Body of pancreas (tissue), 4 donors: ENCODE measurements around the gene RASSF6. TPM values are rescaled to one million over a fixed set of nuclear protein-coding genes. Genes with fewer than 3 reads are reported as not detected.

Experiments used
- ATAC-seq: fragments of 150-250 bp; one replicate; pipeline ENCODE4 v1.9.1; 2016
- DNase-seq, 4 donors: peaks; one replicate each; pipeline ENCODE4 v3.0.0-alpha.2; 2019
- H3K27ac ChIP-seq, 4 donors: fragments of 200-600 bp; sonication (generic); 1 replicate in 3 of 4; 2 replicates in 1 of 4; pipeline versions ENCODE4 v1.5.1 to v1.6.1; 2016 to 2019; ENCODE audit warnings: mild to moderate bottlenecking in 1 of 4, mixed read lengths in 1 of 4, moderate library complexity in 1 of 4
- H3K27me3 ChIP-seq, 2 donors: fragments of 200-600 bp; sonication (generic); one replicate each; pipeline ENCODE4 v1.6.0; 2016; ENCODE audit warnings: mild to moderate bottlenecking in 1 of 2
- H3K36me3 ChIP-seq, 2 donors: fragments of 200-600 bp; sonication (generic); replicated peaks in 1 of 2; 2 replicates each; pipeline ENCODE4 v1.5.1; 2016; ENCODE audit warnings: low read depth in 2 of 2; ENCODE audit not compliant: insufficient read depth in 1 of 2
- H3K4me1 ChIP-seq: fragments of 200-600 bp; sonication (generic); one replicate; pipeline ENCODE4 v1.6.0; 2016
- H3K4me3 ChIP-seq, 2 donors: fragments of 200-600 bp; sonication (generic); 1 replicate in 1 of 2; 2 replicates in 1 of 2; pipeline ENCODE4 v1.5.1; 2016 to 2019
- H3K9me3 ChIP-seq, 3 donors: fragments of 200-600 bp; sonication (generic); 1 replicate in 2 of 3; 2 replicates in 1 of 3; pipeline ENCODE4 v1.5.1; 2016
- CTCF ChIP-seq, 7 experiments: fragments of 450-650 bp in 4 of 7; fragments of 200-600 bp in 3 of 7; sonication (generic) in 3 of 7; IDR thresholded peaks; one replicate each; pipeline ENCODE4 v1.5.1; 2016 to 2019; ENCODE audit warnings: antibody characterized with exemption in 7 of 7
- POLR2A ChIP-seq, 3 donors: fragments of 450-650 bp; IDR thresholded peaks; one replicate each; pipeline ENCODE4 v1.6.1; 2016; ENCODE audit warnings: antibody characterized with exemption in 3 of 3, mild to moderate bottlenecking in 2 of 3
- WGBS, 2 donors: methylation state at CpG; one replicate each; pipeline ENCODE4 v1.1.5; 2017; 5-methylcytosine and 5-hydroxymethylcytosine counted together
- intact Hi-C: fragments of 100-400 bp; cut with DNase I; formaldehyde crosslinking; loops from one replicate; pipeline ENCODE4 v1.15.1; 2023
- total RNA-seq, 2 donors: library from RNA; depleted of rRNA; stranded (reverse); fragments of >200 nt; gene quantifications; one replicate each; pipeline ENCODE4 v1.1.0, GENCODE V29; 2016

Gene RASSF6
- total RNA-seq, 2 donors from 2014 or later = 5.3 to 10.1 TPM

- no peak for TF ChIP-seq CTCF (IDR thresholded peaks at IDR 0.05)
- TF ChIP-seq POLR2A (IDR thresholded peaks at IDR 0.05) = no peak
- Histone ChIP-seq H3K4me3 (no peak overlapping the region), H3K9me3 (no peaks in the 10 kb centered on the region), H3K27ac (no peak overlapping the region), H3K27me3 (no peaks in the 10 kb centered on the region), H3K36me3 (no peaks in the 10 kb centered on the region), H3K4me1 (no peaks in the 10 kb centered on the region)
- ATAC-seq = no peak
- WGBS, 2 donors = 74 to 82% methylated on average over 3 of the region's 3 CpGs
- DNase-seq = no peak
- intact Hi-C loops = loop anchor here (10.0 kb wide), 2 partner anchors 204 to 474 kb away; partner anchors contain the start of gene CXCL1
Observed at GRCh38 chr4:73660808-73661207, 40.6 kb upstream of the RASSF6 start.

- ATAC-seq = peak; percentile 98
- WGBS, 2 donors = 0 to 2% methylated on average over 7 of the region's 7 CpGs
- peak; percentile 81 to 93 (median 90) for DNase-seq
Observed at GRCh38 chr4:73653695-73654106, 33.5 kb upstream of the RASSF6 start.

GRCh38 chr4:73650250-73650649, 30.0 kb upstream of the RASSF6 start:
- no peak for DNase-seq
- Histone ChIP-seq H3K4me1 (peaks cover 8% of the 10 kb centered on the region), H3K9me3 (no peaks in the 10 kb centered on the region), H3K4me3 (no peak overlapping the region), H3K36me3 (no peaks in the 10 kb centered on the region), H3K27ac (no peak overlapping the region), H3K27me3 (no peaks in the 10 kb centered on the region)
- ATAC-seq = no peak
- 36 to 49% methylated on average over 3 of the region's 3 CpGs for WGBS, 2 donors
- intact Hi-C loops = loop anchor here (10.0 kb wide), 1 partner anchor 75 kb away; no protein-coding TSS in a partner anchor
- TF ChIP-seq POLR2A (IDR thresholded peaks at IDR 0.05) (no peak), CTCF (IDR thresholded peaks at IDR 0.05) (no peak)

More at GRCh38 chr4:73653695-73654106, 33.5 kb upstream of the RASSF6 start:
- Histone ChIP-seq H3K27me3 (no peaks in the 10 kb centered on the region), H3K27ac (peak overlapping the region in 1 of 4 donors; percentile 17), H3K36me3 (no peaks in the 10 kb centered on the region), H3K4me1 (peaks cover 8% of the 10 kb centered on the region), H3K9me3 (no peaks in the 10 kb centered on the region), H3K4me3 (no peak overlapping the region)
- TF ChIP-seq POLR2A (IDR thresholded peaks at IDR 0.05) = no peak
- TF ChIP-seq CTCF (IDR thresholded peaks at IDR 0.05) = peak; percentile 40 to 98 (median 73)
- intact Hi-C loops = loop anchor here (10.0 kb wide), 1 partner anchor 79 kb away; no protein-coding TSS in a partner anchor

GRCh38 chr4:73648478-73648877, 28.2 kb upstream of the RASSF6 start:
- Histone ChIP-seq H3K9me3 (no peaks in the 10 kb centered on the region), H3K36me3 (no peaks in the 10 kb centered on the region), H3K27me3 (no peaks in the 10 kb centered on the region), H3K27ac (no peak overlapping the region), H3K4me3 (no peak overlapping the region), H3K4me1 (no peaks in the 10 kb centered on the region)
- TF ChIP-seq CTCF (IDR thresholded peaks at IDR 0.05) (no peak), POLR2A (IDR thresholded peaks at IDR 0.05) (no peak)
- no peak for ATAC-seq
- intact Hi-C loops = no loop called here
- WGBS, 2 donors = 47 to 52% methylated on average over 3 of the region's 3 CpGs
- no peak for DNase-seq

GRCh38 chr4:73646117-73646516, 25.9 kb upstream of the RASSF6 start:
- H3K27ac ChIP-seq = no peak overlapping the region
- ATAC-seq (no peak), DNase-seq (no peak)
- no peaks in the 10 kb centered on the region for H3K36me3 ChIP-seq
- TF ChIP-seq CTCF (IDR thresholded peaks at IDR 0.05) (no peak), POLR2A (IDR thresholded peaks at IDR 0.05) (no peak)
- H3K4me3 ChIP-seq = no peak overlapping the region
- no peaks in the 10 kb centered on the region for H3K27me3 ChIP-seq
- no peaks in the 10 kb centered on the region for H3K9me3 ChIP-seq
- 84 to 93% methylated on average over 3 to 6 of the region's 6 CpGs for WGBS, 2 donors
- H3K4me1 ChIP-seq = no peaks in the 10 kb centered on the region
- intact Hi-C loops = no loop called here
